ENCODE measurements around the gene MRPS2. TPM values are rescaled to one million over a fixed set of nuclear protein-coding genes. Genes with fewer than 3 reads are reported as not detected.
"Not testable (repeated sequence)": the region's sequence is repeated elsewhere in the genome, so short reads cannot be mapped to it uniquely, and the experiment has no call there.

Gene MRPS2
- total RNA-seq, 1 donor from 2014 or later = 52.0 TPM

DNA sequence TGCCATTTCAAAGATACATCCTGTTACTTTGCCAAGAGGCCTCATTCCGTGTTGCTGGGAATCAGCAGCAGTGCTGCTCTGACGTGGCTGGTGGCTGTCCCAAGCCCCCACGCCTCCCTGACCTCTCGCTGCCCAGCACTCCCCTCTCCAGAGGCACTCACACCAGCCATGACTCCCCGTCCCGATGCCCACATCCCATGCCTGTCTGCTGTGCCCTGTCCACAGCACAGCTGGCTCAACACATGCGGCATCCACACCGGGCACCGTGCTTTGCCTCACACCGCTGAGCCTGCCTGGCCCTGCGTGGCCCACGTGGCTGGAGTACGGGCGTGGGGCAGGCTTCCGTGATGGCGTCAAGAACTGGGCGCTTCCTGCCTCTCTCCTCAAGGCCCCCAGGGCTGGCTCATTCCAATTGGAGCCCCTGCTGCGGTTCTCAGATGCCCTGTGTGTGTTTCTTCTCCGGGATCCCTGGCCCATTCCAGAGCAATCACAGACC lies 12.9 kb downstream of the MRPS2 start:
- DNase-seq (ENCODE audit: extremely low read depth, low read depth, low spot score) = no peak

DNA sequence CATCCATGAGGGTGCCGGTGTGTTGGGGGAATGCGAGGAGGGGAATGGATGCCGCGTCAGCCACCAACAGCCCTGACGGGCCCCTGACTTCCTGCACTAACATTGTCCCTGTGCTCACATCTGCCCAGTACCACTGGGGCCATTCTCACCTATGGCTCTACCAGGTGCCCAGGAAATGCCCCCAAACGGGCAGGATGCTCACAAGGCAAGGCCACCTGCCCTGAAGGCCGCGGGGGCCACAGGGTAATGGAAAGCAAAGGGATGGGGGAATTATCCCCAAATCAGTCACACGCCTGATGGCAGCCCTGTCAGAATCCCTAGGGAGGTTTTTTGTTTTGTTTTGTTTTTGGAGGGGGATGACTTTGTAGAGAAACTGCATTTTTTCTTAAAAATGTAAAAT lies 13.4 kb downstream of the MRPS2 start:
- not testable (repeated sequence) for DNase-seq (ENCODE audit: extremely low read depth, low read depth, low spot score)

DNA sequence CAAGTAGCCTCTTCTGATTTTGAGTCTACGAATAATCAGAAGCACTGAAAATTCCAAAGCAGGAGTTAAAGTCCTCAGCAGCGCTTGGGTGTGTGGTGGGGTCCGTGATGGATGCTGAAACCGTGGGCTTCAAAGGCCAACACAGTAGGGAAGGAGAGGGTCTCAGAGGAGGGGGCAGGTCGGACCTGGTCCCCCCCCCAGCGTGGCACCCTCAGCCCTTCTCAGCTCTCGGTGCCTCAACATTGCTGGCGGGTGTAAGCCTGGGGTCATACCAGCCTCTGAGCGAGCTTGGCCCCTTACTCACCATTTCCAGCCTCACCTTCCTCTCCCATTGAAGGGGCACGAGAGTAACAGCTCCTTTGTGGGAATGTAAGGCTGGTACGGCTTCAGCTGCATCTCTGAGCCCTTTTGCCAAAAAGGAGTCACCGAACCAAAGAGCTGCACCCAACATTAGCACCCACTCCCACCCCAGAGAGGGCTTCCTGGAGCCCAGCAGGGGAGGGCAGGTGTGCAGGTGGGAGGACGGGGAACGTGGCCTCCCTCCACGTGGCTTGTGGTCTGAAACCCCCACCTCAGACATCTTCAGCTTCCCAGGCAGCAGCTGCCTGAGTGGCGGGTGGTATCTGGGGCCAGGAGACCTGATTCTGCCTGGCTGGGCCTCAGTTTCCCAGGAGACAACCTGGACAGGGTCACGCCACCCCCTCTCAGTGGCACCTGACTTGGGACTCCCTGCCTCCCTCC lies 14.0 kb downstream of the MRPS2 start:
- no peak for DNase-seq (ENCODE audit: extremely low read depth, low read depth, low spot score)

DNA sequence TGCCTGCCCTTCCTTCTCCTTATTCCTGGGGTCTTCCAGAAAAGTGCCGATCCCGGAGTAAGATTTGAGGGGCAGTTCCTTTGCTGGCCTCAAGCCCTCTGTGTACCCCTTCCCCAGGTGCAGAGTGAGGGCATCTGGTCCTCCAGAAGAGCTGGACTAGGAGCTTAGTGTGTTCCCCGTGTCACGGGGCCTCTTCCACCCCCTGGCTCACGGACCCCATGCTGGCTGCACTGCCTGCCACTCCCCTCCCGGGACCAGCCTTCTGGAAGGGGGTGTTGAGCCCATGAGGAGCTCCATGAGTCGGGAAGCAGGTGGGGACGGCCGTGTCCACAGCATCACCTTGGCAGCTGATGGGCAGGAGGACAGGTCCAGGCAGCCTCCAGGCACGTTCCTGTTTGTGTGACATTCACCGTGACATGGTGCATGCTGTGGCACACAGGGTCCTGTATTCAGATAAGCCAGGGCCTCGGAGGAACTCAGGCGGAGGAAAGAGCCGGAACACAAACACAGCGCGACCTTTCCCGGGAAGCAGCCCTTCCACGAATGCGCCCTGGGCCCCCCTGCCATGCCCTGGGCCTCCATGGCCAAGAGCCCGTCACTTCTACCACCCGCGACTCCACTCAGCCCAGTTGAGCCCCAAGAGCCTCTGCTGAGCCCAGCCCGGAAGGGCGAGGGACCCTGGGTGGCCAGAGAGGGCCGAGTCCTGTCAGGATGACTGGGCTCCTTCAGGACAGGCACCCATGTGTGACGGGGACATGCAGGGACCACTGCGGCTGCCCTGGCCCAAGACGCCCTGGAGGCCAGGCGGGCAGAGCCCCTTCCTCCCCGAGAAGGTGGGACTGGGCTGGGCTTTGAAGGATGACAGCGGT lies 14.8 kb downstream of the MRPS2 start:
- DNase-seq (ENCODE audit: extremely low read depth, low read depth, low spot score) = no peak

DNA sequence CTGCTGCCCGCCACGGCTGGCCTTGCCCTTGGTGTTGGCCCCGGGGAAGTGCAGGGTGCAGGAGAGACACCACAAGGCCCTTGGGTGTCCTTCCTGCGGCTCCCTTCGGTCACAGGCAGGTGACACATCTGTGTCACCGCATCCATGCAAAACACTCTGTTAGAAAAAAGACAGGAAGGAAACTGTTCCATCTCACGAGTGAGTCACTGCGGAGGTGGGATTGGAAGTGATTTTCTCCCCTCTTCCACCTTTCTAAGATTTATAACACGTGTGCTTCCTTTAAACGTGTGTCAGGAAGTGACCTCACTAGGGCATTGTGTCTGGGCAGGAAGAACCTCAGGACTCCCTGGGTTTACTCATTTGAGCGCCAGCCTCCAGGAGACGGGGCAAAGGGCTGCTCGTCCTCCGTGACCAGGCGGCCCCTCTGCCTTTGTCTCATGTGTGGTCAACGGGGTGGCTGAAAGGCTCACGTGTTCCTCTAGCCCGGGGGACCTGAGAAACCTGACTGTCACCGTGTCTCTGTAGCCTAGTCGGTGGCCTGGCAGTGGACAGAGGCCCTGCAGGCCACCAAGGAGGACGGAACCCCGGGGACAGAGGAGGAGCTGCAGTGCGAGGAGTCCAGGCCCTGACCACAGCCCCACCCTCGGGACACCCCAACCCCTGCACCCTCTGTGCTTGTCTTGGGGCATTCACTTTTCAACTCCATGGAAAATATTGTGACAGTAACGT lies 15.8 kb downstream of the MRPS2 start:
- peak; percentile 62 for DNase-seq (ENCODE audit: extremely low read depth, low read depth, low spot score)

DNA sequence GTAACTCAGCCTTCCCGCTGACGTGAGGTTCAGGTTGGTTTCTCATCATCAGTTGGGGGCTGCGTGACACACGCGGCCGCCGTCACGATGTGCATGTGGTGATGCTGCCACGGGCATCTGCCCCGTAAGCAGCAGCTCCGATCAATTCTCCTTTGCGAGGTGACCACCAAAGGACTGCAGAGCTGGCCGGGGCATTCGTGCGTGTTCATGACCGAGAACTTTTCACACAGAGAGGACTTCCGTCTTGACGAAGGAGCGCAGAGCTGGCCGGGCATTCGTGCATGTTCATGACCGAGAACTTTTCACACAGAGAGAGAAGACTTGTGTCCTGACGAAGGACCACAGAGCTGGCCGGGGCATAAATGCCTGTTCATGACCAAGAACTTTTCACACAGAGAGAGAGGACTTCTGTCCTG lies 16.9 kb downstream of the MRPS2 start:
- DNase-seq (ENCODE audit: extremely low read depth, low read depth, low spot score) = no peak

DNA sequence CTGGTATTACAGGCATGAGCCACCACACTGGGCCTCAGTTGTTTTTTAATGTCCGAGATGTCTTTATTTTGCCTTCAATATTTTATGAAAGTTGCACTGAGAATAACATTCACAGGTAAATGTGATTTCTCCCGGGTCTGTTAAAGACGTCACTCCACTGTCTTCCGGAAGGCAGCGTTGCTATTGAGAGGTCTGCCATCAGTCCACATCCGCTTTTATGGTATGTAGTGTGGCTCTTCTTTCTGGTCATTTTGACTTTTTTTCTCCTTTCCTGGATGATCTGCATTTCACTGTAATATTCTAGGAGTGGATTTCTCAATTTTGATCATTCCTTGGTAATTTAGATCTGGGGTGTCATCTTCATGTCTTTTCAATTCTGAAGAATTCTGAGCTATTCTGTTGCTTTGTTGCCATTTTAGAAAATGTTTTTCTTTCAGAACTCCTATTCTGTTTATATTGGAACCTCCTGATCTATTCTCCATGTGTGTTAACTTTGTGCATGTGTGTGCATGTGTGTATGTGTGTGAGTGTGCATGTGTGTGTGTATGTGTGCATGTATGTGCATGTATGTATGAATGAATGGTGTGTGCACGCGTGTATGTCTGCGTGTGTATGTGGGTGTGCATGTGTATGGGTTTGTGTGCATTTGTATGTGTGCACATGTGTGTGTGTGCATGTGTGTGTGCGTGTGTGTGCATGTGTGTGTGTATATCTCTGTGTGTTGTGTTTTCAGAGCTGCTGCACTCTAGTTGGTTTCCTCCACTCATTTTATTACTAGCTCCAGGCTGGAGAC lies 18.9 kb downstream of the MRPS2 start:
- DNase-seq (ENCODE audit: extremely low read depth, low read depth, low spot score) = no peak

DNA sequence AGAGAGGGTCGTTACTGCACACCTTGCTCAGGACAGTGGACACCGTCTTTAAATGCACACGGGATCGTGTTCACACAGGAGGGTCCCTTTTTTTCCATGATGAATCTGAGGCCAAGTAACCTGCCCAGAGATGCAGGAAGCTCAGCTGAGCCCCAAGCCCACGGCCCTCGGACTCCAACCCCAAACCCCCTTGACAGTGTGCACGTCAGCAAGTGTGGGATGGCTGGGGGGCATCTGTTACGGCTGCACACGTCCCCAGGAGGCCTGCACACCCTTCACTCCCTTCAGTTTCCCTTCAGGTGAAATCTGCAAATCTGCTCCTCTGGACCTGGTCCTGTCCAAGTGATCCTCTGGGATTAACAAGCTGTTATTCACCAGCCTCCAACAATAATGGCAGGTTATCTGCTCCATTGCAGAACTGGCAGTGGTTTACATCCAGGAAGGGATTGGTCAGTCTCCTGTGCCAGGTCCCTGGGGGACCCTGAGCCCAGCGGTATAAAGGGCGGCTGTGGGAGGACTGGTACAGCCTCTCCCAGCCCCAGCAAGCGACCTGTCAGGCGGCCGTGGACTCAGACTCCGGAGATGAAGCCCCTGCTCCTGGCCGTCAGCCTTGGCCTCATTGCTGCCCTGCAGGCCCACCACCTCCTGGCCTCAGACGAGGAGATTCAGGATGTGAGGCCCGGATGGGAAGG lies 20.6 kb downstream of the MRPS2 start, which contains the start of gene LCN1:
TSS of gene LCN1 (plus strand) at position 525 of the 692 bp plus-strand sequence. CDS start at position 583, 58 bp downstream.
- DNase-seq (ENCODE audit: extremely low read depth, low read depth, low spot score) = no peak

DNA sequence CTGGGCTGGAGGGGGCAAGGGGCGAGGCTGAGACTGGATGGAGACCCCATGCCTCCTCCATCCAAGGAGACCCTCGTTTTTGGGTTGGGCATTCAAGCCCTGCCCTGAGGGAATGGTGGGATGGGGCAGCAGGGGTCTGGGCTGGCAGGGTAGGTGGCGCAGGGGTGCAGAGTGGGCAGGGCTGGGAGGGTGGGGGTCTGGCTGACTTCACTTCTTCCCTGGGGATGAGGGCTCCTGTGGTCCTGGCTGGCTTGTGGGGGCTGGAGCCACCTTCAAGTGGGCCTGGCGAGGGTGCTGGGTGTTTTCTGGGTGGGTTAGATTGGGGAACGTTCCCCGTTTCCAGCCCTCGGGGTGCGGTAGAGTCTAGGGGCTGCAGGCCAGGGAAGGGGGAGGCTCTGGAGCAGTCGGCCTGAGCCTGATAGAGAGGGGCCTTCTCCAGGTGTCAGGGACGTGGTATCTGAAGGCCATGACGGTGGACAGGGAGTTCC lies 21.2 kb downstream of the MRPS2 start:
- DNase-seq (ENCODE audit: extremely low read depth, low read depth, low spot score) = no peak

DNA sequence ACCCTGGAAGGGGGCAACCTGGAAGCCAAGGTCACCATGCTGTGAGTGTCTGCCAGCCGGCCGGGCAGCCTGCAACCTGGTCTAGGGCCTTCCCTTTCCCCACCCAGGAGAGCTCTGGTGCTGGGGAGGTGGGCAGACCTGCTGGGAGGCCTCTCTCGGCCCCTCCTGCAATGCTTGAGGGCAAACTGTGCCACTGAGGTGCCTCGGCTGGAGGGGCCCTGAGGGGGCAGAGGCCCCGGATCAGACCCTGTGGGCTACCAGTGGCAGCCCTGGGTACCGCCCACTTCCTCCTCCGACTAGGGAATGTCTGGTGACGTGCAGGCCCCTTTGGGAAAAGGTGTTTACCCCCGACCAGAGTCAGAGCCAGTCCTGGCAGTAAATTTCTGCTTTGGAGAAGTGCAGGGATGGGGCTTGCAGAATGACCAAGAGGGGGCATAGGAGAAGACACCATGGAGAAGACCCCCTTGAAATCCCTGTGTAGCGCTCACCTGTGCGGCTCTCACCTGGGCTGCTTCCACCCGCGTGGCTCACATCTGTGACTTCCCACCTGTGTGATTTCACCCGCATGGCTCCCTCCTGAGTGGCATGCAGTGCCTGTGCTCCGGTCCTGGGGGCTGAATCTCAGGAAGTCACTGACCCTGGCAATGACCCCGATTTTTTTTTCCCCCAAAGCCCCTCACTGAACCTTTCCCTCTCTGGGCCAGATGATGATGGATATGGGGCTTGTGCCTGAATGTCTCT lies 21.8 kb downstream of the MRPS2 start:
- DNase-seq (ENCODE audit: extremely low read depth, low read depth, low spot score) = no peak

DNA sequence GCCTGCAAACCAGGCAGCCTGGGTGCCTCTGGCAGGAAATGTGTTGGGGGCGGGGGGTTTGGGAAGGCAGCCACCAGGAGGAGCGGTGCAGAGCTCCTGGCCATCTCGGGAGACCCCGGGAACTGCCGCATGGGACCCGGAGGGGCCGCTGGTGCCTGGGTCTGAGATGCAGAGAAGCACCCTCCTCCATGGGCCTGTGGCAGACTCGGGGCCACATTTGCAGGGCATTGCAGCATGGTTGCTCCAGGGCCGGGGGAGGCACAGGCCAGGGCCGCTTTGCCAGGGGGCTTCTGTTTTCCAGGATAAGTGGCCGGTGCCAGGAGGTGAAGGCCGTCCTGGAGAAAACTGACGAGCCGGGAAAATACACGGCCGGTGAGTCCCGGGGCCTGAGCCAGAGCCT lies 22.4 kb downstream of the MRPS2 start:
- no peak for DNase-seq (ENCODE audit: extremely low read depth, low read depth, low spot score)

DNA sequence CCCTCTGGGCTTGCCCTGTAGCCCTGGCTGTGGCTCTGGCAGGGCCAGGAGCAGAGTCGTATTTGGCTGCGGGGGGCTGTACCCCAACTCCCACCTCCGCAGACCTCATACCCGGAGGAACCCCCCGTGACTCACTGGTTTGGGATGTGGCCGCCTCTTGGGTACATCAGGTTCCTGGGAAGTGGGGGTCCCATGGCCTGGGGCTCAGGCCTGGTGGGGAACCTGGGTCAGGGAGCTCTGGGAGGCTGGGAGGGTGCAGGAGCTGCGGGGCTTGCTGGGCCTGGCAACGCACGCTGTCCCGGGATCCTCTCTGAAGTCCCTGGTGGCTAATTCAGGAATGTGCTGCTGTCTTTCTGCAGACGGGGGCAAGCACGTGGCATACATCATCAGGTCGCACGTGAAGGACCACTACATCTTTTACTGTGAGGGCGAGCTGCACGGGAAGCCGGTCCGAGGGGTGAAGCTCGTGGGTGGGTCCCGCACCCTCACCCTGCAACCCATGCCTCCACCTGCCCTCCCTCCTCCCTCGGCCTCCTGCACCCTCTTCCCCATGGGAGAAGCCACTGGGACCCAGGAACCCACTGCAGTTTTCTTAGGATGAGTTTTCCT lies 23.1 kb downstream of the MRPS2 start:
- no peak for DNase-seq (ENCODE audit: extremely low read depth, low read depth, low spot score)

DNA sequence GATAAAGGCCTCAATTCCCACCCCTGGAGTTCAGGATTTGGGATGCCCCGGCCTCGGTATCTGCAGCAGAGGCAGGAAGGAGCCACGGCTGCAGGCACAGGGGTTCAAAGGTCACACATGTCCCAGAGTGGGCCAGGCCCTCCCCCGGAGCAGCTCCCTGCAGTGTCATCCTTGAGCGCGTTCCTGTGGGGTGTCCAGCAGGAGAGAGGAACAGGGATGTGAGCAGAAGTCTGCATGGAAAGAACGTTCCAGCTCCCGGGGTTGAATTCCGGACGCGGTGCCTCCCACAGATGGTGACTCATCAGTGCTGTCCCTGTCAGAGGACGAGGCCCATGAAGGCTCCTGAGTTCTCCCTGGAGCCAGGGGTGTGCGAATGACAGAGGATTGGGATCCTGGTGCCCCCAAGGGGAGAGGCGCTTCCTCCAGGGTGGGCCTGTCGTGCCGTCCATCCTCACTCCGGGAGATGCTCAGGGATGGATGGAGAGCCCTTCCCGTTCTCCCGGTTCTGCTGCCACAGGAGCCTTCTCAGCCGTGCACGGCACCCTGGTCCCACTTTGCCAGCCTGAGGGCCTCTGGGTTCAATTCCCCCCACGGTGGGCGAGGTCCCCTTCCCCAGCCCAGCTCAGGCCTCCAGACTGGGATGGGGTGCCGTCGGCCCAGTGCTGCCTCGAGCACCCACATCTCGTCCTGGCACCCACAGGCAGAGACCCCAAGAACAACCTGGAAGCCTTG lies 23.8 kb downstream of the MRPS2 start:
- DNase-seq (ENCODE audit: extremely low read depth, low read depth, low spot score) = no peak

DNA sequence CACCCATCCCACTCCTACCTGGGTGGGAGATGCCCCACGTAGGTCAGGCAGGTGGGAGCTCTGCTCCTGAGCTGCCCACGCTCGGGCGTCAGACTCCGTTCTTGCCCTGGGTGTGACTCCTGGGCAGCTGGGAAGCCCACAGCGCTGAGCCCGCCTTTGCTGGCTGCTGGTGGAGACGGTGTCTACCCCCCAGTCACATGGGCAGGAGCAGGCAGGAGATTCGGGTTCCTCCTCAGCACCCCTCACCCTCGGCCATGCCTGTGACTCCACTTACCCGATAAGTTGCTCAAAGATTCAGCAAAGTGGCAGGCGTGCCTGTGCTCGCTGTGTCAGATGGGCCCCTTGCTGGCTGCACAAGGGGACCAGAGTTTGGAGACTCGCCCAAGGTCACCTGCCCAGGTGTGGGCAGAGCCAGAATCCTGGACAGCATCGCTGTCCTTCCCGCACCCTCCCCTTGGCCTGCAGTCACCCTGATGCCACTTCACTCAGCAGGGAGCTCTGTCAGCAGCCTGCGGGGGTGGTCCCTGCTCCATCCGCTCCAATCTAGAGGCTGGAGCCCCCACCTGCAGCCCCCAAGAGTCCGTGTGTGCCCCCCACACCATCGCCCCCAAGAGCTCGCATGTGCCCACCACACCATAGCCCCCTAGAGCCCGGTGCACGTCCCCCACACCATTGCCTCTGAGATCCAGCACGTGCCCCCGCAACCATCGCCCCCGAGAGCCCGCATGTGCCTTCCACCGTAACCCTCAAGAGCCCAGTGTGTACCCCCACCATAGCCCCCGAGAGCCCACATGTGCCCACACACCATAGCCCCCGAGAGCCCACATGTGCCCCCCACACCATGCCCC lies 25.0 kb downstream of the MRPS2 start:
- DNase-seq (ENCODE audit: extremely low read depth, low read depth, low spot score) = no peak

DNA sequence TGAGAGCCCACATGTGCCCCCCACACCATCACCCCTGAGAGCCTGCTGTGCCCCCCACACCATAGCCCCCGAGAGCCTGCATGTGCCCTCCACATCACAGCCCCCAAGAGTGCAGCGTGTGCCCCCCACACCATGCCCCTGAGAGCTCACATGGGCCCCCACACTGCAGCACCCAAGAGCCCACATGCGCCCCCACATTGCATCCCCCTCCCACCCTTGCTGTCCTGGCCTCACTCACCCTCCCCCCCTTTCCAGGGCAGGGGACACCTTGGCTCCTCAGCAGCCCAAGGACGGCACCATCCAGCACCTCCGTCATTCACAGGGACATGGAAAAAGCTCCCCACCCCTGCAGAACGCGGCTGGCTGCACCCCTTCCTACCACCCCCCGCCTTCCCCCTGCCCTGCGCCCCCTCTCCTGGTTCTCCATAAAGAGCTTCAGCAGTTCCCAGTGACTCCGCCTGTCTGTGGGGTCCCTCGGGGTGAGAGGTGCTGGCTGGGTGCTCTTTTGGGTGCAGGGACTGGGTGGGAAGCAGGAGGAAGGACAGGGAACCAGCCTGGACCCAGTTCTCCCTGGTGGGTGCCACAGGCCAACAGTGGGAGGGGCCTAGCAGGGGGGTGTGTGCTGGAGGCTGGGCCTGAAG lies 25.7 kb downstream of the MRPS2 start:
- DNase-seq (ENCODE audit: extremely low read depth, low read depth, low spot score) = no peak
